ENCODE measurements around the gene TBL1X.

Gene TBL1X

DNA sequence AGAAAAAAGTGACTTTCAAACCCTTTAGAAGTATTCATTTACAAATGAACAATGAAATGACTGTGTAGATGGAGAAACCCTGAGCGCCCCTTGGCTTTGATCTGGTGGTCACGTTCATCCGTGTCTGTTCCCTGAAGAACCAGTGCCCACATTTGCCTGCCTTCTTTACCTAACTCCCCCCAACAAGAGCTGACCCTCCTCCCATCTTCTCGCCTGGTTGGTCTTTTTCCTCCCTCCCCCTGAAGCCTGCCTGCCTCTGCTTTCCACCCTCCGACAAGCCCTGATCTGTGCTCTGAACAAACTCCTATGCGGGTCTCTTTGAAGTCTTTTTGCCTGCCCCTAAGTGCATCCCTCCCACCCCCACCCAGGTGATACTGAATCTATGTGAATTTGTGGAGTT lies 18.5 kb downstream of the TBL1X start:
- H3K4me3 ChIP-seq (ENCODE audit: low read depth, low read length) = no peak overlapping the region
- DNase-seq (ENCODE audit: low read depth) = no peak
- TF ChIP-seq MYC (IDR thresholded peaks at IDR 0.05; ENCODE audit: low read depth, low read length) (no peak), POLR2A (IDR thresholded peaks at IDR 0.05; ENCODE audit: extremely low read depth, insufficient read length) (no peak), CTCF (IDR thresholded peaks at IDR 0.05; ENCODE audit: low read depth, low read length) (no peak)
- TF ChIP-seq, protein P1, sequence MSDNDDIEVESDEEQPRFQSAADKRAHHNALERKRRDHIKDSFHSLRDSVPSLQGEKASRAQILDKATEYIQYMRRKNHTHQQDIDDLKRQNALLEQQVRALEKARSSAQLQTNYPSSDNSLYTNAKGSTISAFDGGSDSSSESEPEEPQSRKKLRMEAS (IDR thresholded peaks at IDR 0.05; ENCODE audit: low read depth, low read length) = no peak

DNA sequence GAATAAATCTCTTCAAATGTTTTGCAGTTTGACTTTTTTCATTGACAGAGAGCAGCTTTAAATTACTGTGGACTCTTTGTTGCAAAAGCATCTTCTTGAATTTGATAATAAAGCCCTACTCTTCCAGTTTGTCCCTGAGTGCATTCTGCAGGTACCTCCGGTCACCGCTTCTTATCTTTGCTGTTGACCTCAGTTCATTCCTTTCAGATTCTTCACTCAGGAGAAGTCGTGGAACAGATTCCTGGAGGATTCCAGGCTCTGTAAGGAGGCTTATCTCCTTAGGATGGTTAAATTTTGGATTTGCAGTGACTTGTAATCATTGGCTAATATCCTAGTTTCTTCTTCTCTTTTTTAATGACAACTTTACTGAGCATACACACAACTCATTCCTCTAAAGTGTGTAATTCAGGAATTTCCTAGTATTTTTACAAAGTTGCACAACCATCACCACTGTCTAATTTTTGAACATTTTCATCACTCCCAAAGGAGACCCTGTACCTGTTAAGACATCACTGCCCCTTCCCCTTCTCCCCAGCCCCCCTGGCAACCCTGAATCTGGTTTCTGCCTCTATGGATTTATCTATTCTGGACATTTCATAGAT lies 22.0 kb downstream of the TBL1X start:
- H3K4me3 ChIP-seq (ENCODE audit: low read depth, low read length) = no peak overlapping the region
- TF ChIP-seq MYC (IDR thresholded peaks at IDR 0.05; ENCODE audit: low read depth, low read length) (no peak), POLR2A (IDR thresholded peaks at IDR 0.05; ENCODE audit: extremely low read depth, insufficient read length) (no peak), CTCF (IDR thresholded peaks at IDR 0.05; ENCODE audit: low read depth, low read length) (no peak)
- TF ChIP-seq, protein P1 (IDR thresholded peaks at IDR 0.05; ENCODE audit: low read depth, low read length) = no peak
- DNase-seq (ENCODE audit: low read depth) = no peak

- TF ChIP-seq, protein P1 (IDR thresholded peaks at IDR 0.05; ENCODE audit: low read depth, low read length) = no peak
- no peak for TF ChIP-seq CTCF (IDR thresholded peaks at IDR 0.05; ENCODE audit: low read depth, low read length)
- no peak for TF ChIP-seq MYC (IDR thresholded peaks at IDR 0.05; ENCODE audit: low read depth, low read length)
- no peak for TF ChIP-seq POLR2A (IDR thresholded peaks at IDR 0.05; ENCODE audit: extremely low read depth, insufficient read length)
- DNase-seq (ENCODE audit: low read depth) = no peak
- no peak overlapping the region for H3K4me3 ChIP-seq (ENCODE audit: low read depth, low read length)
Measured at GRCh38 chrX:9488586-9488985, 23.7 kb downstream of the TBL1X start.

DNA sequence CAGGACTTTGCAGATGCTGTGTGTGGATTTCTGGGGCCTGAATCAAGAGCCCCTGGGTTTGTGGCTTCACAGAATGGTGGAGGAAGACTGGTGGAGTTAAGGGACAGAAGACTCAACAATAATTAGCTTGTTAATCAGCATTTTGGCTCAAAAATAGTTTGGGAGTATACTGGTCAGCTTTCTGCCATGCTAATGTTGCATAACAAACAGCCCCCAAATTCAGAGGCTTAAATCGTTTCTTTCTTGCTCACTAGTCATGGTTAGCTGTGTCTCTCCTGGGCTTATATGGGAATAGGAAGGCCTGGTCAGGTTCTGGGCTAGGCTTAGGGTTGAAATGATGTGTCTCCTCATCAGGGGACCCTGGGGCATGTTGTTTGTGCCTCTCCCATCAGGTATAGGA lies 24.4 kb downstream of the TBL1X start:
- TF ChIP-seq POLR2A (IDR thresholded peaks at IDR 0.05; ENCODE audit: extremely low read depth, insufficient read length) = no peak
- TF ChIP-seq CTCF (IDR thresholded peaks at IDR 0.05; ENCODE audit: low read depth, low read length) = no peak
- no peak for TF ChIP-seq MYC (IDR thresholded peaks at IDR 0.05; ENCODE audit: low read depth, low read length)
- TF ChIP-seq, protein P1 (IDR thresholded peaks at IDR 0.05; ENCODE audit: low read depth, low read length) = no peak
- H3K4me3 ChIP-seq (ENCODE audit: low read depth, low read length) = no peak overlapping the region
- no peak for DNase-seq (ENCODE audit: low read depth)

DNA sequence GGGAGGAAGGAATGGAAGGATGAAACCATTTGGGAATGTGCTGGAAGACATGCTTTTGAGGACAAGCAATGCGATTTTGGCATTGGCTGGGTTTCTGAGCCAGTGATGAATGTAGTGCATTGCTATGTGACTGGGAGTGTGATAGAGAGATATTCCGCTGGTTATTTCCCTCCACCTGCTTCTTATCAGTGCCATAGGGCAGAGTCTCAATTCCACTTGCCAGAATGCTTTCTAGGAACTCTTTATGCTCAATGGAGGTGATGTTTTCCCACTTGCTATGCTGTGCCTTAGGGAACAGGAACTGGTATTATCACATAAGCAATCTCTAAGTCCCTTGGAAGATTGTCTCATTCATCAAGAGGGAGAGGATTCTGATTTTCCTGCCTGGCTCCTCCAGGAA lies 28.0 kb downstream of the TBL1X start:
- no peak for DNase-seq (ENCODE audit: low read depth)
- no peak overlapping the region for H3K4me3 ChIP-seq (ENCODE audit: low read depth, low read length)
- no peak for TF ChIP-seq POLR2A (IDR thresholded peaks at IDR 0.05; ENCODE audit: extremely low read depth, insufficient read length)
- TF ChIP-seq, protein P1 (IDR thresholded peaks at IDR 0.05; ENCODE audit: low read depth, low read length) = no peak

GRCh38 chrX:9493936-9494335 lies 29.1 kb downstream of the TBL1X start:
- no peak overlapping the region for H3K4me3 ChIP-seq (ENCODE audit: low read depth, low read length)
- no peak for DNase-seq (ENCODE audit: low read depth)
- TF ChIP-seq CTCF (IDR thresholded peaks at IDR 0.05; ENCODE audit: low read depth, low read length) (no peak), POLR2A (IDR thresholded peaks at IDR 0.05; ENCODE audit: extremely low read depth, insufficient read length) (no peak)
- TF ChIP-seq, protein P1 (IDR thresholded peaks at IDR 0.05; ENCODE audit: low read depth, low read length) = no peak

Measured in NB4 (cell line).